GM11168 (cell line): Measurements from ENCODE around the gene ASF1B.

Experiments used
- in situ Hi-C: fragments of 300-500 bp; cut with MboI; formaldehyde crosslinking; loops from one replicate; pipeline ENCODE4 v1.12.0; 2022; ENCODE audit warnings: low sequenced_read_pairs; ENCODE audit not compliant: unreplicated experiment

The ASF1B gene

GRCh38 chr19:14112051-14112808 is 24.2 kb downstream of the ASF1B start:
- in situ Hi-C loops = no loop called here

- in situ Hi-C loops = no loop called here
Observed at GRCh38 chr19:14111486-14111885, 24.9 kb downstream of the ASF1B start.

GRCh38 chr19:14110650-14111049 is 25.7 kb downstream of the ASF1B start:
- in situ Hi-C loops = no loop called here

GRCh38 chr19:14107581-14108461 is 28.6 kb downstream of the ASF1B start:
- in situ Hi-C loops = no loop called here

GRCh38 chr19:14106840-14107239 is 29.5 kb downstream of the ASF1B start:
- in situ Hi-C loops = no loop called here

- in situ Hi-C loops = no loop called here
Observed at GRCh38 chr19:14105680-14106079, 30.7 kb downstream of the ASF1B start.

GRCh38 chr19:14103310-14103709 is 33.1 kb downstream of the ASF1B start:
- in situ Hi-C loops = no loop called here

GRCh38 chr19:14102756-14103155 is 33.6 kb downstream of the ASF1B start:
- in situ Hi-C loops = no loop called here

- in situ Hi-C loops = no loop called here
Observed at GRCh38 chr19:14102102-14102696, 34.2 kb downstream of the ASF1B start.

- in situ Hi-C loops = no loop called here
Observed at GRCh38 chr19:14101003-14101545, 35.3 kb downstream of the ASF1B start.

GRCh38 chr19:14097532-14098151 is 38.7 kb downstream of the ASF1B start:
- in situ Hi-C loops = no loop called here

- in situ Hi-C loops = no loop called here
Observed at GRCh38 chr19:14096272-14096992, 40.0 kb downstream of the ASF1B start.

GRCh38 chr19:14094854-14095253 is 41.5 kb downstream of the ASF1B start:
- in situ Hi-C loops = no loop called here

GRCh38 chr19:14093117-14093823 is 43.1 kb downstream of the ASF1B start:
- in situ Hi-C loops = no loop called here

GRCh38 chr19:14091813-14092462 is 44.5 kb downstream of the ASF1B start:
- in situ Hi-C loops = no loop called here

GRCh38 chr19:14091081-14091812 is 45.1 kb downstream of the ASF1B start:
- in situ Hi-C loops = no loop called here

GRCh38 chr19:14090509-14091080 is 45.8 kb downstream of the ASF1B start, which contains the start of gene SAMD1:
TSS of gene SAMD1 (minus strand) at chr19:14090751.
- in situ Hi-C loops = no loop called here
